Measurements from ENCODE around the gene C6orf15.
A peak's percentile ranks its signal among the peaks of the same experiment; 100 is the strongest.

C6orf15 gene

DNA sequence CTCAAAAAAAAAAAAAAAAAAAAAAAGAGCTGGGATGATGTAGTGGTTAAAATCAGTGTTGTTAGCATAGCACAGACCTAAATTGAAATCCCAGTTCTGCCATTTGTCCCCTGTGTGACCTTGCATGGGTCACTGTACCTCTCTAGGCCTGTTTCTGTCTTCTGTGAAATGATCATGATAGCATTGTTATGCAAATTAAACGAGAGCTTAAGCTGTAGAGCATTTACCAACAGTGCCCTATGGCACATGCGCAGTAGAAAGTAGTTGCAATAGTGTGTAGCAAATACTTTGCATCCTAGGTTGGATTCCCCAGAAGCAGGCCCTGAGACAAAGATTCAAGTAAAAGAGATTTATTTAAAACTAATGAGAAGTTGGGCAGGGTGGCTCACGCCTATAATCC is 19.2 kb upstream of the C6orf15 start:
- DNase-seq (ENCODE audit: low read depth in 3 of 3, low spot score in 1 of 3): no peak

DNA sequence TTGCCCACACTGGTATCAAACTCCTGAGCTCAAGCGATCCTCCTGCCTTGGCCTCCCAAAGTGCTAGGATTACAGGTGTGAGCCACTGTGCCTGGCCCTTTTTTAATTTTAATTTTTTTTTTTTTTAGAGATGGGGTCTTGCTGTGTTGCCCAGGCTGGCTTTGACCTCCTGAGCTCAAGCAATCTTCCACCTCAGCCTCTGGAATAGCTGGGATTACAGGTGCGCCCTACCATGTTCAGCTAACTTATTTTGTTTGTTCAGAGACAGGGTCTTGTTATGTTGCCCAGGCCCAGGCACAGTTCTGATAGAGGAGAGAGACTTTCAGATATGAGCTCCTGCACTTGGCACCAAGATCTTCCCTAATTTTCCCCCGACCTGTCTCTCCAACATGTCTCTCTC is 18.4 kb upstream of the C6orf15 start:
- DNase-seq (ENCODE audit: low read depth in 3 of 3, low spot score in 1 of 3): no peak

DNA sequence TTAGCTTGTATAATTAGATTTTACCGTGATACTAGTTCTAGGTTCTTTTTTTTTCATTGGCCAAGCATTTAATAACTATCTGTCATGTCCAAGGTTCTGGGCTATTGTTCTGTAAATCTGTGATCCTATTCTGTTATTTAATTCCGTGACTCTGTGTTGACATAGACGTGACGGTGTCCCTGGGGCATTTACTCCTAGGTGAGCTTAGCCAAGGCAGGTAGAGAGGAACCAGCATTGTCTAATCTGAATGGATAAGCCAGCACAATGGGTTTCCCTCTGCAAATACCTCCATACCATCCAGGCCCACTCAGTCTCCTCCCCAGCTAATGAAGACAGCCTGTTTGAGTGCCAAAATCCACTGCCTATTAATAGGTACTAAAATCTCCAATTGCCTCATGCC is 16.8 kb upstream of the C6orf15 start:
- DNase-seq (ENCODE audit: low read depth in 3 of 3, low spot score in 1 of 3): no peak

DNA sequence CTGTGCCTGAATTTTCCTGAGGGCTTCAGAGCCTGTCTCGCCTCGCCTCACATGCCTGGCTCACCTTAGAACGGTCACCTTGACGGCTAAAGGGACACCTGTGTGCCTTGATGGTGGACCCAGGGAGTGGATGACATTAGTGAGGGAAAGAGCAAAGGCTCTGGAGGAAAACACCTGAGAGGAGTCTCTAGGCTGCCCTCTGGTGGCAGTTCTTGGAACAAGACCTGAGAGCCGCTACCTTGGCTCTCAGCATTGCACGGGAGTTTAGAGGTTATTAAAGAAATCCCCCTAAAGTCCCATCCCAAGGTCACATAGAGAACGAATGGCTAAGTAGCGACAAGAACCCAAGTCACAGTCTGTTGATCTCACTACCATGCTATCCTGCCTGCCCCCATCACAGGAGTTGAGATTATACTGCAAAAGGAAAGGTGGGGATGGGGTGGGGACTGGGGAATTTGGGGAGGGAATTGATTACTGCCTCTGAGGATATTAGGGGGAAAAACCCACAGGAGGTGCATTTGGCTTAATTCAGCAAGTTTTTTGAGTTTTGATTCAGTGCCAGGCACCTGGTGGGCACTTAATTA is 15.8 kb upstream of the C6orf15 start:
- peak; percentile 43 to 62 (median 48) for DNase-seq (ENCODE audit: low read depth in 3 of 3, low spot score in 1 of 3)

DNA sequence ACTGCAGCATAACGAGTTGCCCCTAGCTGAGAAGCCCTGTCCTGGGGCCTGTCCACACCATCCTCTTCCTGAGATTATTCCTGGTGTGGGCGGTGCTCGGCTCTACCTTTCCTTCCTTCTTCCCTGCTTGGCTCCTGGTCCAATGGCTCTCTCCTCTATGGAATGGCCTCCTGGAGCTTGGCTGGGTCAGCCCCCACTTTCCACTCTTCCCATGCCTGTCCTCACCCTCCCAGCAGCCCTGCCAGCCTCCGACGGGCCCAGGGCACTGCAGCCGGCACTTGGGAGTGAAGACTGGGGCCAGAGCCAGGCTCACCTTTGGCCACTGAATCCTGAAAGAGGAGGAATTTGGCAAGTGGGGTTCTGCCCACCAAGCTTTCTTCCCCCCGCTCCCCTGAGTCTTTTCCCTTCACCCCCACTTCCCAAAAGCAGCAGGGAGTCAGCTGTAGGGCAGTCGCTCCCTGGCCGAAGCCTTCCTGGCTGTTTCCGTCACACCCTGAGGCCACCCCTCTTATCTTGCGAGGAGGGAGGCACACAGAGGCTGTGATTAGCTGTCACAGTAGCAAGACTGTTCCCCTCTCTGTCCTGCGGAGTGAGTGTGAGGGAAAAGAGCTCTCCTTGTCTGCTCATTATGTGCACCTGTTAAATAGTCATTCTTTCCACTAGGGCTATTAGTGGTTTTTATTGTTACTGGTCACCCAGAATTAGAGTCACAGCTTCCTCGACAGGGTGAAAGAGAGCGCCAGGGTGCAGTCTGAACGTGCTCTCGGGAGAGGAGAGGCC is 14.2 kb upstream of the C6orf15 start:
- no peak for DNase-seq (ENCODE audit: low read depth in 3 of 3, low spot score in 1 of 3)

DNA sequence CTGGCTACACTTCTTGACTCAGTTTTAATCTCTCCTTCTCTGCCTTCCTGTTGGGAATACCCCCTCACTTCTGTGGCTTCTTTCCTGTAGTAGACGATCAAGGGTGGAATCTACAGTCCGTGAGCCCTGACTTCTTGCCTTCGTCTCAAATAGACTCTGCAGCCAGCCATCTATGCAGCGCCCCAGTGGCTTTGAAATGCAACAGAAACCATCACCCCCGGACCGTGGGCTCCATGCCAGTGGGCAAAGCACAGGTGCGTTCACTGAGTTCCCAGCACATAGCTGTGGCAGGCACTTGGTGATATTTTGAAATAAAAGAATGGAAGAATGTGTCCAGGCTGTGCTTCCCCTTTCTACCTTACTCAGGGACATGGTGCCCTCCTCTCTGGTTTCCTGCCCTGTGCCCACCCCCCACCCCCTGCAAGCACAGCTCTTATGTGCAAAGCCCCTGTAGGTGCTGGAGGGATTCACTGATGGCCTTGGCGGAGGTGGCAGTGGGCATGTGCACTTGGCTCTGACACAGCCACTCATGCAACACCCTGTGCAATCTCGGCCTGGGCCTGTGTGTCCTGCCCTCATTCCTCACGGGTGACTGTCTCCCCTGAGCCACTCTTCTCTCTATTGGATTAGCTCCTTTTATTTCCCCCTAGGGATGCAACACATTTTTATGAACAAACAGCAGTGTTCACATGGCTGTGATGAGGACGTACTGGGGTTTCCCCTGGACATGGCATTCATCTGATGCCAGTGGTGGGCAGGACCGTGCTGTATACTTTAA is 13.4 kb upstream of the C6orf15 start:
- DNase-seq (ENCODE audit: low read depth in 3 of 3, low spot score in 1 of 3): no peak

DNA sequence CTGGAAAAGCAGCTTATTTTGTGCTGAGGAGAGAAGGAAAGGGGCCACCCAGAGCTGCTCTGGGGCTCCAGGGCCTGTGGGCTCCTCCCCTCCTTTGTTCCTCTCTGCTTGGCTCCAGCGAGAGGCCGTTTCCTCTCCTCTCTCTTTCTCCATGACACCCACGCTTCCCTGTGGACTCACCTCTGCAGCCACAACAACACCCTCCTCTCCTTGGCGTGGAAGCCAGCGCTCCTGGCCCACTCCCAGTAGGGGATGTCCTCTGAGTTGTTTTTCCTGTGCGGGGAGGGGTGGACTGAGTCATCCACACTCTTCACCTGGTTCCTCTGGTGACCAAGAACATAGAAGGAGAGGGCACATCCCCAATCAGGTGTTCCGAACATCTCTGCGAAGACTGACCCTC is 12.8 kb upstream of the C6orf15 start:
- DNase-seq (ENCODE audit: low read depth in 3 of 3, low spot score in 1 of 3): no peak

DNA sequence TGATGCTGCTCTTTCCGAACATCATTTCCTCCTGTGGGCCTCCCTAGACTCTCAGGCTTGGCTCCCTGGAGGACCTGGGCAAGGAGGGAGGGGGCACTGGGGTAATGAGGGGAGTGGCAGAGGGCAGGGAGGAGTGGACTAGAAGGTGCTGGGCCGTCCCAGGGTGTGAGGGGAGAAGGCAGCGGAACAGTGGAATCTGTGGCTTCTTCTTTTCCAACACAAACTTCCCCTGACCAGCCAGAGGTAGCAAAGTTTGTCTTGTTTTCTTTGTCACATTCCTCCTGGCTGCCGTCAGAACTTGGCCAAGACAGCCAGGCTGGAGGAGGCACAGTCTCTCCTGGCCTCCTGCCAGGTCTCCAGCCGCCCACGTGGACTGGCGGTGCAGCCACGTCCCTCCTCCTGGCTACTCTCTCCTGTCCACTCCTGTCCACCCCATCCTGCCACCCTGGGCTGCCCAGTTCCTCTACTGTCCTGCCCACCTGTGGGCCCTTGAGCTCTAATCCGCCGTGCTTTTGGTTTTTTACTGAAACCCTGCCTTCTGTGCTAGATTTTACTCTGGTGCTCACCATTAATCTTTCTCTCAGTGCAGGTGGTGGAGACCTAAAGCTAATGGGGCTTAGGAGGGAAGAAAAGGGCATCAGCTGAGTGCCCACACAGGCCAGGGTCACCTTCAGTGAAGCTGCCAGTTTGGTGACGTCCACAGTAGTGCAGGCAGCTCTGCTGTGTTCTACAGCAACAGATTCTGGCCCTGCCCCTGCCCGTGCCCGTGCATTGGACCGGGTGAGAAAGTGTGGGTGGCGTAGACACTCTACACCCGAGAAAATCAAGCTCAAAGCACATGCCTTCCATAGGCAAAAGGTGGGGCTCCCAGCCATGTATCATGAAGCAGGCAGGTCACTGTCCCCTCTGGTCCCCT is 10.7 kb upstream of the C6orf15 start:
- DNase-seq (ENCODE audit: low read depth in 3 of 3, low spot score in 1 of 3): no peak

DNA sequence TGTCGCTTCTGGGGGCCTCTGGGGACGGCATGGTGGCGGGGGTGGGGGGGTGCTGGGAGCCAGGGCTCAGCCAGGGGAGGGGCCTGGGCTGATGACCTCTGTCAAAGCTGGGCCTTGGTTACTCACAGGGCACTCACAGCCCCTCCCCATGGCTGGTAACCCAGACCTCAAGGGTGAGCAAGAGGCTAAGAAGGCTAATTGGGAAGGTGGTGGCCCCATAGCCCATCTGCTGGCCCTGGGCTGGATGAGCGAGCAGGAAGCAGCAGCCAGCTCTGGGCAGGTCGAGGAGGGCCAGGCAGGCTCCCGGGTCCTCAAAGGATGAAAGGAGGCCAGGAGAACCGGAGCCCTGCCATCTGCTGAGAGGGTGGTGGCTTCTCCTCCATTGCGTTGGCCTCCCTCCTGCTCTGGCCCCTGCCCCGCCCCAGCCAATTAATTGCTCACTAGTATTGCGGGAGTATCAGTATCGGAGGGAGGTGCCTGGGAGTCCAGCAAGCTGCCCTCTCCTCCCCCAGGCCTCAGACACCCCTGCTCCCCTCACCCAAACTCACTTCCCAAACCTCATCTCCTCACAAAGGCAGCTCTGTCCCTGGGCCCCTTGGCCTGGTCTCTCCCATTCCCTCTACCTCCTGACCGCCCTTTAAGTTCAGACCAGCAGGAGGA is 8.9 kb upstream of the C6orf15 start:
- DNase-seq (ENCODE audit: low read depth in 3 of 3, low spot score in 1 of 3): no peak

DNA sequence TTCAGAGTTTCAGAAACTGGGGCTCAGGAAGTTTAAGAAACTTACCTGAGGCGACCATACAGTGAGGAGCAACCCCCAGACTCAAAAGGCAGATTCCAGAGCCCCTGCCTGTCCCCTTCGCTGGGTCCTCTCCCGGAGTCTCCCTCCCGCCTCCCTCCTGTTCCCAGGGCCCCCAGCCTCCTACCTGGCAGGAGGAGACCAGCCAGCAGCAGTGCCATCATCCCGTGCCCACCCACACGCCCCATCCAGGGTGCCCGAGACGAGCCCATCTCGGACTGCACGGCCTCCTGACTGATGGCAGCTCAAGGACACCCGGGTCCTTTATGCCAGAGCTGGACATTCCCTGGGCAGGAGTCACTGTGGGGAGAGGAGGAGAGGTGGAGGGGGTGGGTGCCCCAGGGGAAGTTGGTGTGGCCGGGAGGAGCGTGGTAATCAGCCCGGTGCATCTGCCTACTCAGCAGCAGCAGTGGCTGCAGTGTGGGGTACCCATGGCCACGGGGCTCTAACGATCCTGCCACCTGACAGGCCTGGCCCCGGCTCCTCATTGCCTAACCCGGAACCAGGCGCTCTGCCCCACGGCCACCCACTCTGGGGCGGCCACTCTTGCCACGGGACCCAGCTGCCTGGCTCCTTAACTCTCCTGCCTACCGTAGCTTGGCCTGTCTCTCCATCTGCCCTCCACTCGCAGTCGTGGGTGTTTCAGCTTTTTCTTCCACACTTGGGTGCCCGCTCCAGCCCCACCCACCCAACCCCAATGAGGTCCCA is 8.0 kb upstream of the C6orf15 start, which contains the start of gene CDSN:
Gene CDSN, minus strand, starts transcription at position 296 of the 765 bp plus-strand sequence. Its CDS starts 27 bp downstream, at position 269.
- DNase-seq (ENCODE audit: low read depth in 3 of 3, low spot score in 1 of 3): no peak

DNA sequence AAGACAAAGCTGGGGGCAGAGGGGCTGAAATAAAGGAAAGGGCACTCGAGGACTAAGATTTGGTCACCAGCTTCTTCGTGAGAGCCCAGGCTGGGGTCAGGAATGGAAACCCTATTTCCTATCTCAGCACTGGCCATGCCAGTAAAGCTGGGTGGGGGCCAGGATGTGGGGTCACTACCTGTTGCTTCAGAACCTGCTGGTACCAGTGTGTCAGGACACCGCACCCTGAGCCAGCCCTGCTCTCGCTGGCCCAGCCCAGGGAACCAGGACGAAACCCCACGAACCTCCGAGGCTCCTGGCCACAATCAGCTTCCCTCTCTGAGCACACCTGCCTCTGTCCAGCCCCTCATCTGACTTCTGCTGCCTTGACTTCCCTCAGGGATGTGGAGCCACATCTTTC is 5.8 kb upstream of the C6orf15 start:
- no peak for DNase-seq (ENCODE audit: low read depth in 3 of 3, low spot score in 1 of 3)

DNA sequence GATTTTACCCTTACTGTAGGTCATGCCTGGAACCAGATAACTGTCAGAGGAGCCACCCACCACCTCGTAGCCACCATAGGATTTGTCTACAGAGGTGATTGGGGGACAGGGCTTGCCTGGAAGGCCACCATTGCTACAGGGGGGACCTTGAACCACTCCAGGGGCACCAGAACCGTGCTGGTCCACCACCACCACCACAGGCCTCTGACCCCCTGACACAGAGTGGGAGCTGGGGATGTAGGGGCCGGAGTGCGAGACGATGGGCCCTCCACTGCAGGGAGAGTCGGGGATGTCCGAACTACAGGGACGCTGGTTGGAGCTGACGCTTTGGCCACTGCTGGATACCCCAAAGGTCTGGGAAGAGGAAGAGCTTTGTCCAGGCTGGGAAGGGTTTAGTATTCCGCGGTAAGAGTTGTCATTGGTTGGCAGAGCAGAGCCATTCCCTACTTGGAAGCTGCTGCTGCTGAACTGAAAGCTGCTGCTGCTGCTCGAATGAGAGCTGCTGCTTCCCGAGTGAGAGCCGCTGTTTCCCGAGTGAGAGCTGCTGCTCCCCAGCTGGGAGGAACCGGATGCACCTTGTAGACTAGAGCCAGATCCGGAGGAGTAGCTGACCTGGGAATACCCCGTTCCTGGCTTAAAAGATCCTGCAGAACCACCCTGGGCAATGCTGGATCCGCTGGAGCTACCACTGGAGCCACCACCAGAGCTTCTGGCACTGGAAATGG is 4.4 kb upstream of the C6orf15 start:
- DNase-seq (ENCODE audit: low read depth in 3 of 3, low spot score in 1 of 3): no peak

DNA sequence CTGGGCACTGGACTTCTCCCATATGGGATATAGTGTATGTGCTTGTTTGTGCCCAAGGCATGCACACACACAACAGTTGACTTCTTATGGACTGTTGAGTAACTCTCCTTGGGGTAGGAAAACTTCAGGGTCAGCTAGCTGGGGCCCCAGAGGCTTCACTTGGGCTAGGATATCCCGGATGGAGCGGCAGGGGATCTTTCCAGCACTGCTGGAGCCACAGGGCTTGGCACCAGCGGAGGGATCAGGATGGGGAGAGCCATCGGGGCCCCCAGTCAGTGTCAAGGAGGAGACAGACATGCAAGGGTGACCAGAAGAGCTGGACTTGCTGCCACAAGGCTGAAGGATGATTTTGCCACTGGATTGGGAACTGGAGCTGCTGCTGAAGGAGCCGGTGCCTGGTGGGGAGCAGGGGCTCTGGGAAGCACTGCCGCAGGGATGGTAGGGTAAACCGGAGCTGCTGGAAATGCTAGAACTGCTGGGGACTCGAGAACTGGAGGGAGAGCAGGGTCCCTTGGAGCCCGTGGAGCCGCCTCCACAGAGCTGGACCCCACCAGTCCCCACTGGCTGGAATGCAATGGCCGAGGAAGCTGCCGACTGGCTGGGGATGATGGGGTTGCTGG is 3.7 kb upstream of the C6orf15 start:
- DNase-seq (ENCODE audit: low read depth in 3 of 3, low spot score in 1 of 3): no peak

DNA sequence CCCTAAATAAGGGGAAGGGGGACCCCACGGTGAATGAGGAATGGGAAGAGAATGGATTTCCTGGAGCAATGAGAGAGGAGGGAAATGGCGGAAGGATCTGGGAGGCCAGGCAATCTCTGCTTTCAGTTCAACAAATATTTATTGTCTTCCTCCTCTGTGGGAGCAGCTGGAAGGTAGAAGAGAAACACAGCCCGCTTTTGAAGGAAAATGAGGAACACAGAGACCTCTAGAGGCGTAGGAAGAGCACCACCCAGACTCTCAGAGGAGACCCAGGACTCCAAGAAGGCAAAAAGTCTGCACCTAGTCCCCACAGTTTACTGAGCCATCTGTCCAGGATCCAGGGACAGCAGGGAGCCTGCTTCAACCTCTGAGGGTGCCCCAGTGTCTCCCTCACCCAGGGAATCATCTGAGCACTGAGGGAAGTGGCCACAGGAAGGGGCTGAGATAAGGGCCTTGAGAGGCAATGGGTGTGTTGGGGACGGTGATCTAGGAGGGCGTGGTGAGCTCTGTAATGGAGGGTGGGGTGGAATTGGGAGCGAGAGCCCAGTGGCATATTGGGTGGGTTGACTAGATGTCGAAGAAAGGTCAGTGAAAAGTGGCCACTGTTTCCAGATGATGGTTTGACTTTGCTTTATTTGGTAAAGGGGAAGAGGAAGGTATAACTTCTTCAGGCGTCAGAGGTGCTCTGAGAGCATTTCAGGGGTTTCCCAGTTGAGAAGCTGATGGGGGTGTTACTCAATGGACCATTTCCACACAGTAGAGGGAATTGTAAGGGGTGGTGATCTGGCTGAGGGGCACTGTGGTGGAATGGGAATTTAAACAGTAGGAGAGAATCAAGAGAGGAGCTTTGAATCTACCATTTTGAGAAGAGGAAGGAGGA is 2.8 kb upstream of the C6orf15 start:
- no peak for DNase-seq (ENCODE audit: low read depth in 3 of 3, low spot score in 1 of 3)

DNA sequence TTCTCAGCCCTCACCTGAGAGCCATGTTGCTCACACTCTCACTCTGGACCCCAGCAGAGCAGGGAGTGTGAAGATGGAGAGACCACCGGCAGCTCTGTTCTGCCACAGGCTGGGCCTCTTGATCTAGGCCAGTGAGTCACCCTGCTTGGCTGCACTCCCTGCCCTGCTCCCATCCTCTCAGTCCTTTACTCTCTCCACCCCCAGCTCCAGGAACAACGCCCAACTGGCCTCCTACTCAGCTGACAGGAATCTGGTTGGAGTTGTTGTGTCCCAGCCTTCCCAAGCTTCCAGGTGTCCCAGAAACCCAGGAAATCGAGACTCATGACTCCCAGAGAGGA is 2.1 kb upstream of the C6orf15 start, which contains the start of gene PSORS1C1:
Gene PSORS1C1, plus strand, starts transcription at position 260 of the 338 bp plus-strand sequence. CDS start 14,833 bp downstream, outside the sequence.
- DNase-seq (ENCODE audit: low read depth in 3 of 3, low spot score in 1 of 3): no peak

DNA sequence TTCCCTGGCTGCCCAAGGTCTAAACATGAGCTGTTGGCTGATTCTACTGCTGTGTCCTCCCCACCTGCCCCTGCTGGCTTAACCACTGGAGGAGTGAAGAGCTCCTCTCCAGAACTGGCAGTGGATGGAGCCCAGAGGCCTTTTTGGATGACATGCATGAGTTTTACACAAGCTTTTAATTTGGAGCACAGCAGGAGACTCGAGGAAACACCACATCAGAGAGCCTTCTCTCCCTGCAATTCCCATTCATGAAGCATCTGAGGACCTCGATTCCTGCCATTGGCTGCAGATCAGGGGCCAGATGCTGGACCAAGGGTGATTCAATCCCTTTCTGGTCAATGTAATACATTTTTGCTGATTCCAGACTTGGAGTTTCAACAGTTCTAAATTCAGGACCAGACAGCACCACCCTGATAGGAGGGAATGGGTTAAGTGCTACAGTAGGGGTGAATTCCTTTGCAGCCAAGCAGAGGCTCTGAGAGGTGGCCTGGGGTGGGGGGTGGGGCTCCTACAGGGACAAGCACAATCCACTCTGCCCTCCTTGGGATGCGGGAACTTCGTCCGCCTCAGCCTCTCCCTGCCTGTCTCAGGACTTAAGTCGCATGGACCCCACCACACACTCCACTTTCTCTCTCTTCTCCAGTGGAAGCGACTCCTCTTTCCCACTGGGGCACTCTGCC is 1.6 kb upstream of the C6orf15 start:
- no peak for DNase-seq (ENCODE audit: low read depth in 3 of 3, low spot score in 1 of 3)

DNA sequence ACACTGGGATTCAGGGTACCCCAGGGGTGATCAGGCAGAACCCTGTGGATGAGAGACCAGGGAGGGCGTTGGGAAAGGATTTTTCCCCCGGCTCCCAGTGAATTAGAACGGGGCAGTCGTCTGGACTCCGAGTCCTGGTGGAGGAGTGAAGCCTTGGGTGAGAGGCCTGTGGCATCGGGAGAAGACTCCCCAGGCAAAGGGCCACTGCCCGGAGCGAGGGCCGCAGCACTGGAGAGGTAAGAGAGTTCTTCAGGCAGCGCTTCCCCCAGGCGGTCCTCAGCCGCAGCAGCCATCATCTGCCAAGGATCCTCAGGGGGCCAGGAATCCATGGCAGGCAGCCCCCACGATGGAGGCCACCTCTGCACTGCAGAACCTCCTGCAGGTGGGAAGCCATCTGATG is 663 bp downstream of the C6orf15 start:
- DNase-seq (ENCODE audit: low read depth in 3 of 3, low spot score in 1 of 3): no peak
